Muscle layer of duodenum (tissue), 2 donors: ENCODE measurements around the gene CREB3L1.

ENCODE experiments used
- H3K27ac ChIP-seq: one replicate; pipeline ENCODE4 v1.7.0; 2013; ENCODE audit warnings: mild to moderate bottlenecking, low read length
- H3K27me3 ChIP-seq: one replicate; pipeline ENCODE4 v1.7.0; 2013; ENCODE audit warnings: low read depth, mild to moderate bottlenecking, control low read depth, low read length
- H3K36me3 ChIP-seq, 2 donors: one replicate each; pipeline ENCODE4 v1.7.0; 2013; ENCODE audit warnings: low read length in 2 of 2, control low read depth in 1 of 2, mild to moderate bottlenecking in 1 of 2; ENCODE audit not compliant: insufficient read depth in 2 of 2, control insufficient read depth in 1 of 2
- H3K4me1 ChIP-seq, 2 donors: one replicate each; pipeline ENCODE4 v1.7.0; 2013; ENCODE audit warnings: low read length in 2 of 2, mild to moderate bottlenecking in 2 of 2, control low read depth in 1 of 2, moderate library complexity in 1 of 2; ENCODE audit not compliant: insufficient read depth in 2 of 2, control insufficient read depth in 1 of 2
- H3K4me3 ChIP-seq, 2 donors: one replicate each; pipeline ENCODE4 v1.7.0; 2013; ENCODE audit warnings: low read length in 2 of 2, low read depth in 1 of 2, mild to moderate bottlenecking in 1 of 2
- H3K9me3 ChIP-seq, 2 donors: one replicate each; pipeline ENCODE4 v1.7.0; 2013; ENCODE audit warnings: low read length in 2 of 2, control low read depth in 1 of 2, mild to moderate bottlenecking in 1 of 2; ENCODE audit not compliant: control insufficient read depth in 1 of 2
- donor health status: healthy.

CREB3L1 gene

DNA sequence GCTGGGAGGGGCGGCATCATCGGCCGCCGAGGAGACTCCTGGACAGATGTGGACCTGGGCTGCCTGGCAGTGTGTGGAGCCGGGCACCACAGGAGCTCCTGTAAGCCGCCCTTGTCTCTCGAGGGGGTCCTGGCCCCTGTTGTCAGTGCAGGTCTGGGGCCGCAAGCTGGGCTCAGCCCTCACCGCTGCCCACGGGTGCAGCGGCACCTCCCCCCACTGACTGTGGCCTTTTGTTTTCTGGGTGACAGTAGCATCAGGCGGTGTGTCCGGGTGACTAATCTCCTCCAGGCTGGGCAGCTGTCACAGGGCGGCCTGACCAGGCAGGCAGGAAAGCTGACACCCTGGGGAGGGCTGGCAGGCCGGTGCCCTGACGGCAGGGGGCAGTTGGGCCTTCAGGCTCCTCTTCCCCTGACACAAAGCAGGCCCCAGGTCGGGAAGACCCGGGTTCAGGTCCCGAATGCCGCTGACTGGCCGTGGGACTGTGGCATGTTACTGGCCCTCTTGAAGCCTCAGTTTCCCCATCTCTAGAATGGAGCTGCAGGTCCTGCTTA lies 86.1 kb downstream of the CREB3L1 start:
- Histone ChIP-seq H3K4me1 (peaks cover 12 to 44% of the 10 kb centered on the region in 2 donors), H3K27me3 (no peaks in the 10 kb centered on the region), H3K9me3 (no peaks in the 10 kb centered on the region), H3K36me3 (peaks cover 5 to 7% of the 10 kb centered on the region in 2 donors), H3K27ac (peak overlapping the region; percentile 51), H3K4me3 (peak overlapping the region in 1 of 2 donors; percentile 60)

DNA sequence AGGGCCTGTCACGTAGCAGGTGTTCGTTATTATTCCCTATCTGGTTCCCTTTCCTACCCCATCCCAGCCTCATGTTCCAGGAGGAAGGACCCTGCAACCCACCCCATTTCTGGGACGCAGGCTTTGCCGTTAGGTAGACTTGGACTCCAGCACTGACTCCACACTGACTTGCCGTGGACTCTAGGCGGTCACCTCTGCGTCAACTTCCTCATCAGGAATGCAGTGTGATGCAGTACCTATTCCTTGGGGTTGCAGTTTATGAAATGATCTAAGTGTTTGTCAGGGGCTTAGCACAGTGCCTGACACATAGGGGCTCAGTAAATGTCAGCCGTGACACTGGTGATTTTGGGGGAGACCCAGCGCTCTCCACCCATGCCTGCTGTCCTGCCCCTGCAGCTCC lies 86.6 kb downstream of the CREB3L1 start:
- no peaks in the 10 kb centered on the region for H3K27me3 ChIP-seq
- peaks cover 12 to 44% of the 10 kb centered on the region in 2 donors for H3K4me1 ChIP-seq
- no peak overlapping the region for H3K4me3 ChIP-seq
- no peaks in the 10 kb centered on the region for H3K9me3 ChIP-seq
- no peak overlapping the region for H3K27ac ChIP-seq
- H3K36me3 ChIP-seq = peaks cover 5 to 9% of the 10 kb centered on the region in 2 donors

DNA sequence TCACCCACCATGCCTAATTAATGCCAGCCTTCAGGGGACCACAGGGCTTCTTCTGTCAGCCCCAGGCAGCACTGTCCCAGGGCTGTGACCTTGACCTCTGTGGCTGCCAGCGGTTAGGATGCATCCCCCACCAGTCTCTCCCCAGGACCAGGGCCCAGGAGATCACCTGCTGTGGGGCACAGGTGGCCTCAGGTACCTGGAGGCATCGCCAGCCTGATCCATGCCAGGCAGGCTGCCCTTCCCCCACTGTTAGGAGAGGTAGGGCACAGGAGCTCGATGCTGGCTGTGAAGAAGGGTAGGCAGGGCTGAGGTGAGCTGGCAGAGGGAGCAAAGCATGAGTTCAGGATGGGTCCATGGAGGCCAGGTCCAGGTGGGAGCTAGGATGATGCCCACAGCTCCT lies 87.3 kb downstream of the CREB3L1 start:
- Histone ChIP-seq H3K36me3 (peaks cover 5 to 14% of the 10 kb centered on the region in 2 donors), H3K9me3 (no peaks in the 10 kb centered on the region), H3K4me1 (peaks cover 12 to 44% of the 10 kb centered on the region in 2 donors), H3K27me3 (no peaks in the 10 kb centered on the region), H3K4me3 (no peak overlapping the region), H3K27ac (no peak overlapping the region)

DNA sequence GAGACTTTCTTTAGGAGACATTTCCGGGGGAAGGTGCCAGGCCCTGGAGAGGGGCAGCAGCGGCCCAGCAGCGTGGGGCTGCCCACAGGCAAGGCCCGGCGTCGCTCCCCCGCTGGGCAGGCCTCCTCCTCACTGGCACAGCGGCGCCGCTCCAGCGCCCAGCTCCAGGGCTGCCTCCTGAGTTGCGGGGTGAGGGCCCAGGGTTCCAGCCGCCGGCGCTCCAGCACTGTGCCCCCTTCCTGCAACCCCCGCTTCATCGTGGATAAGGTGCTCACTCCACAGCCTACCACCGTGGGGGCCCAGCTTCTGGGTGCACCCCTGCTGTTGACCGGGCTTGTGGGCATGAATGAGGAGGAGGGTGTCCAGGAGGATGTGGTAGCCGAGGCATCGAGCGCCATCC lies 88.8 kb downstream of the CREB3L1 start:
- H3K36me3 ChIP-seq = peaks cover 9 to 25% of the 10 kb centered on the region in 2 donors
- no peaks in the 10 kb centered on the region for H3K27me3 ChIP-seq
- no peak overlapping the region for H3K27ac ChIP-seq
- H3K9me3 ChIP-seq = no peaks in the 10 kb centered on the region
- peaks cover 9 to 34% of the 10 kb centered on the region in 2 donors for H3K4me1 ChIP-seq
- no peak overlapping the region for H3K4me3 ChIP-seq

DNA sequence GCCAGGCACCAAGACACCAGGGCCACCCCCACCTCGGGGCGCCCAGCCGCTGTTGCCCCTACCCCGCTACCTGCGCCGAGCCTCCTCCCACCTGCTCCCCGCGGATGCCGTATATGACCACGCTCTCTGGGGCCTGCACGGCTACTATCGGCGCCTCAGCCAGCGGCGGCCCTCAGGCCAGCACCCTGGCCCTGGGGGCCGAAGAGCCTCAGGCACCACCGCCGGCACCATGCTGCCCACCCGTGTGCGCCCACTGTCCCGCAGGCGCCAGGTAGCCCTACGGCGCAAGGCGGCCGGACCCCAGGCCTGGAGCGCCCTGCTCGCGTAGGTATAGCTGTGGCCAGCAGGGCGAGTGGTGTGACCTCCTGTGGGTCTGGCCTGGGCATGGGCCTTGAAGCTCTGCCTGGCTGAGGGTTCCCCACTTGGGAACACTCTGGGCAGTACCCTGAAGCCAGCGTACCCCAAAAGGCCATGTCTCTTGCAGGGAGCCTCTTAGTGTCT lies 89.2 kb downstream of the CREB3L1 start:
- Histone ChIP-seq H3K4me1 (peaks cover 9 to 31% of the 10 kb centered on the region in 2 donors), H3K27ac (no peak overlapping the region), H3K9me3 (no peaks in the 10 kb centered on the region), H3K4me3 (no peak overlapping the region), H3K36me3 (peaks cover 12 to 30% of the 10 kb centered on the region in 2 donors), H3K27me3 (no peaks in the 10 kb centered on the region)

DNA sequence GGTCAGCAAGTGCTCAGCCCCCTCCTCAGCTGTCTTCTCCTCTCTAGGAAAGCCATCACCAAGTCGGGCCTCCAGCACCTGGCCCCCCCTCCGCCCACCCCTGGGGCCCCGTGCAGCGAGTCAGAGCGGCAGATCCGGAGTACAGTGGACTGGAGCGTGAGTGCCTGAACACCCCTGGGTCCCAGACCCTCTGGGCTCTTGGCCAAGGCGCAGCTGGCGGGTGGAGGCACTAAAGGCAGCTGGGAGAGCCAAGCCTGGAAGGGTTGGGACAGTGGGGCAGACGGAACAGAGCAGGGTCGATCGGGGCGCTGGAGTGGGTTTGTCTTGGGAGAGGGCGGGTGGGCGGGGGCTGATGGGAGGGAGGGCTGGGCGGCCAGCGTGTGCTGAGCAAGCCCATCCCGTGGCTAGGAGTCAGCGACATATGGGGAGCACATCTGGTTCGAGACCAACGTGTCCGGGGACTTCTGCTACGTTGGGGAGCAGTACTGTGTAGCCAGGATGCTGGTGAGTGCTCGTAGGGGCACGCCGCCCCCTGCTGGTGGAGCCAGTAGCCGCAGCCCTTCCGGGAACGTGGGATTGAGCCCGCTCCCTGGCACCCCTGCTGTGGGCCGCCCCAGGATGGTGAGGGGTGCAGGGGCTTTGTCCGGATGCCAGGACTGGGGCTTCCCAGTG lies 89.9 kb downstream of the CREB3L1 start:
- Histone ChIP-seq H3K27me3 (no peaks in the 10 kb centered on the region), H3K9me3 (no peaks in the 10 kb centered on the region), H3K4me3 (no peak overlapping the region), H3K36me3 (peaks cover 16 to 36% of the 10 kb centered on the region in 2 donors), H3K4me1 (peaks cover 7 to 25% of the 10 kb centered on the region in 2 donors), H3K27ac (no peak overlapping the region)

DNA sequence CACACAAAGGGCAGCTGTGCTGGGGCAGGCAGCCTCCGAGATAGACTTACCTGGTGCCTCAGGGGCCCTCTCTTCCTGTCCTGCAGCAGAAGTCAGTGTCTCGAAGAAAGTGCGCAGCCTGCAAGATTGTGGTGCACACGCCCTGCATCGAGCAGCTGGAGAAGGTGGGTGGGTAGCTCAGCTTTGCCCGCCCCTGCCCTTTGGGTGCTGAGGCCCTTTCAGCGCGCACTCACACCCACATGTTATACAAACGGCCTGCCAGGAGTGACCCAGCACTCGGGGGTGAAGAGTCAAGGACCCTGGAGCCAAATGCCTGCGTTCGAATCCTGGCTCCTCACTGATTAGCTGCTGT lies 90.4 kb downstream of the CREB3L1 start:
- Histone ChIP-seq H3K27ac (no peak overlapping the region), H3K4me3 (no peak overlapping the region), H3K4me1 (peaks cover 2 to 20% of the 10 kb centered on the region in 2 donors), H3K9me3 (no peaks in the 10 kb centered on the region), H3K36me3 (peaks cover 16 to 41% of the 10 kb centered on the region in 2 donors), H3K27me3 (no peaks in the 10 kb centered on the region)

DNA sequence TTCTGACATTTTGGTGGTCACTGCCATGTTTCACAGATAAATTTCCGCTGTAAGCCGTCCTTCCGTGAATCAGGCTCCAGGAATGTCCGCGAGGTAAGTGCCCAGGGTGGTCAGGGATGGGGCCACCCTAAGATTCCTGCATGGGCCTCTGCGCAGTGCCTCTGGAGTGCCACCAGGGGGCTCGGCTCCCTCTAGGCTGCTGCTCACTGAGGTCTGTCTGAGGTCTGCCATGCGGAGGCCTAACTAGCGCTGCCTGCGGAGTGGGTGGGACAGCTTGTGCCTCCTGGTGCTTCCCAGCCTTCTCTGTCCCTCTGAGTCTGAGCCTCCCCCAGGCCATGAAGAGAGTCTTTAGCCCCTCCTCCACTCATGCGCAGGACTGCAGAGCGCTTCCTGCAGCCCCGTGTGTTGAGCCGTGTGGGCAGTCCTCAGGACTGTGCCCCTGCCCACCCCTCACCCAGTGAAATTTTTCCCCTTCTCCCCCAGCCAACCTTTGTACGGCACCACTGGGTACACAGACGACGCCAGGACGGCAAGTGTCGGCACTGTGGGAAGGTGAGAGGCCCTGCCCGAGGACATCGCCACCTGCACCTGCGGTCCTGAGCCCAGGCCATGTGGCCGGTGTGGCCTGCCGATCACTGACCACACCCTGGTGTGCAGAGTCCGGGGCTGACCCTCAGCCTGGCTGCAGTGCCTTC lies 92.1 kb downstream of the CREB3L1 start:
- Histone ChIP-seq H3K27ac (no peak overlapping the region), H3K27me3 (no peaks in the 10 kb centered on the region), H3K4me3 (no peak overlapping the region), H3K36me3 (peaks cover 16 to 55% of the 10 kb centered on the region in 2 donors), H3K4me1 (peaks cover 0 to 10% of the 10 kb centered on the region in 2 donors), H3K9me3 (no peaks in the 10 kb centered on the region)

DNA sequence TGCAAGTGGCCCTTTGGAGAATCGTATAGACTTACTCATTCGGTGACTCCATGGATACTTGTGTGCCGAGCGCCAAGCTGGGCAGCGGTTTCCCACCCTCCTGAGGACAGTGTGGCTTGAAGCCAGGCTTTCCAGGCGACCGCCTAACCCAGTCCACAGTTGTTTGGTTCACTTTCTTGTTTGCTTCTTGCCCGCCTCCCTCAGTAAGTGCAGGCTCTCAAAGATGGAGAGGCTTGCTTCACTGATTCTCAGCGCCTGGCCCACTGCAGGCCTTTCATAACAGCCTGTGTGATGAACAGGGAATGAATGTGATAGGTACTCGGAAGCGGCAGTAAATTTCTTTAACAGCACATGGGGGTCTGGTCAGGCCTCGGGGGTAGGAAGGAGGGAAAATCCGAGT lies 92.8 kb downstream of the CREB3L1 start:
- H3K36me3 ChIP-seq = peaks cover 19 to 61% of the 10 kb centered on the region in 2 donors
- H3K27ac ChIP-seq = no peak overlapping the region
- H3K27me3 ChIP-seq = no peaks in the 10 kb centered on the region
- no peaks in the 10 kb centered on the region for H3K9me3 ChIP-seq
- H3K4me1 ChIP-seq = peaks cover 0 to 10% of the 10 kb centered on the region in 2 donors
- H3K4me3 ChIP-seq = no peak overlapping the region
